ENCODE data around the gene ZNF521.

Gene ZNF521

DNA sequence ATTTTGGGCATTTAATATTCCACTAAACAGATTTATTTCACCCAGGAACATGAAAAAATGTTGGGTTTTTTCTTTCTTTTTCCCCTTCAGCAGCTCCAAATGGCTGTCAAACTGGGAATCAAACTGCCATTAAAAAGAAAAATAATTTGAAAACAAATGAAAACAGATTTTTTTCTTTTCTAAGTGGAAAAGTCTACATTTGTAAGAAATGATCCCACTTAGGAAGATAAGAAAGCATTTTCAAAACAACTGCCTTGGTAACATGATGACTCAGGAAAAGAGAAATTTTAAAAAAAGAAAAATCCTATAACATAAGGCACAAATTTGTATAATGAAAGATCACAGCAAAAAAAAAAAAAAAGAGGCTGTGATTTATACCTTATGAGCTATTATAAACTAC, 20.0 kb downstream of the ZNF521 start:
- peaks cover 13% of the 10 kb centered on the region for H3K36me3 Mint-ChIP-seq (ENCODE audit: low read depth)
- H3K9me3 Mint-ChIP-seq, result no peaks in the 10 kb centered on the region
- TF ChIP-seq CTCF (IDR thresholded peaks at IDR 0.05; ENCODE audit: unreplicated experiment in 3 of 3), result no peak
- H3K4me1 Mint-ChIP-seq, result peaks cover 36% of the 10 kb centered on the region
- no peak overlapping the region for H3K27ac Mint-ChIP-seq
- no peaks in the 10 kb centered on the region for H3K27me3 Mint-ChIP-seq (ENCODE audit: low read depth)
- H3K4me3 Mint-ChIP-seq, result no peak overlapping the region

DNA sequence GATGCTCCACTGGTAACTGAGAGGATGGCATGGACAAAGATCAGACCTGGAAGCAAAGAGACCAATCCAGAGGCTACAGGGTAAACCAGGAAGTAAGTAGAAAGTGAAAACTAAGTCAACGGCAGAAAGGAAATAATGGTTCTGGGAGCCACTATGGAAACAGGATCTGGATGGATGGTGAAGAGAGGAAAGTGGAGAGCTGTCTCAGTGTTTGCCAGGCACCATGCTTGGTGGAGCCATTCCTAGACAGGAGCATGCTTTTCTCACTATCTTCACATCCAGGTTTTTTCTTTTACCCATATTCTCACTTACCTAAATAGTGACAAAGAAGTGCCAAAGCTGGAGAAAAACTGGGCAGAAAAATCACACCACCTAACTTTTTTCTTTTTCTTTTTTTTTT, 22.2 kb downstream of the ZNF521 start:
- TF ChIP-seq CTCF (IDR thresholded peaks at IDR 0.05; ENCODE audit: unreplicated experiment in 3 of 3), result no peak
- H3K4me1 Mint-ChIP-seq, result peaks cover 59% of the 10 kb centered on the region
- peak overlapping the region in 2 of 3 experiments; percentile 8 to 14 for H3K27ac Mint-ChIP-seq
- no peaks in the 10 kb centered on the region for H3K27me3 Mint-ChIP-seq (ENCODE audit: low read depth)
- H3K36me3 Mint-ChIP-seq (ENCODE audit: low read depth), result peaks cover 13% of the 10 kb centered on the region
- H3K9me3 Mint-ChIP-seq, result no peaks in the 10 kb centered on the region
- H3K4me3 Mint-ChIP-seq, result no peak overlapping the region

DNA sequence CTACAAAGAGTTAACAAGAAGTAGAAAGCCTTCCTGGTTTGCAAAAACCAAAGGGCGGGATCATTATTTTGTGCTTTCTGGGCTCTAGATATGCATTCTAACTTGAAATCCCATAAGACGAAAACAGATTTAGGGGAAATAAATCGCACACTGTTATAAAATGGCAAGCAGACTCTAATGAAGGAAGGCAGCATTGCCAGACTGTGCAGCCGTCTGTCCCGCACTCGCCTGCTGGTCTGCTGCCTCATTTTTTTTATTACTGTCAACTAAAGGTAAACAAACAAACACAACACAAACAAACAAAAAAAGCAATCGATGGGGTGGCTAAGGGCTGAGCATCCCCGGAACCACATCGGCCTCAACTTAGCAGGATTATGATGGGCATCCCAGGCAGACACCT, 24.4 kb downstream of the ZNF521 start:
- peak overlapping the region in 2 of 3 experiments; percentile 8 to 40 for H3K4me3 Mint-ChIP-seq
- peaks cover 10% of the 10 kb centered on the region for H3K36me3 Mint-ChIP-seq (ENCODE audit: low read depth)
- H3K4me1 Mint-ChIP-seq, result peaks cover 73% of the 10 kb centered on the region
- H3K27ac Mint-ChIP-seq, result peak overlapping the region; percentile 72 to 78 (median 77)
- TF ChIP-seq CTCF (IDR thresholded peaks at IDR 0.05; ENCODE audit: unreplicated experiment in 3 of 3), result no peak
- no peaks in the 10 kb centered on the region for H3K9me3 Mint-ChIP-seq
- no peaks in the 10 kb centered on the region for H3K27me3 Mint-ChIP-seq (ENCODE audit: low read depth)

DNA sequence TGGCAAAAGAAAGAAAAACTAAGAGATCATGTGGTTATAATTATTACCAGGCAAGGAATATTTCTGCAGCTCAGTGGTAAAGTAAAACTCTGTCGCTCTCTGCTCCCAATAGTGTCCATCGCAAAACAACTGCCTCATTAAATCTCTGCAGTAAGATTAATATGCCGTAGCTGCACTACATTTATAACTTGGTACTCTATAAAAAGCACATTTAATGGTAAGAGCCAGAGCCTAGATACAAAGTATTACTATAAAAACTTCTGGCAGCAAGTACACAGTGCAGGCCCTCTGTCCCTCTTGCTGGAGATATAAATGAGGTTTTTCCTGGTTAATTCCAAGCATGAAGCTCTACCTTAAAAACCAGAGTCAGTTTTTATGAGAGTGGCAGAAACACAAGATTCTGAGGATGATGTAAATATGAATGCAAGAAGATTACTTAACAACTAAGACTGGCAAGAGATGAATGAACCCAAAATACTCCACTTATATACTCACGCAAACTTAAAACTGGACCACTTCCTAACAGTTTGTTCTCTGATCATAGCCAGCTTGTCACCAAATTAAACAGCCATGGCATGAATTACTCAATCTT, 25.5 kb downstream of the ZNF521 start:
- Mint-ChIP-seq H3K9me3 (no peaks in the 10 kb centered on the region), H3K27me3 (ENCODE audit: low read depth) (no peaks in the 10 kb centered on the region), H3K36me3 (ENCODE audit: low read depth) (peaks cover 21% of the 10 kb centered on the region), H3K4me3 (peak overlapping the region in 2 of 3 experiments; percentile 19 to 27), H3K4me1 (peaks cover 77% of the 10 kb centered on the region), H3K27ac (peak overlapping the region; percentile 64 to 78 (median 77))
- TF ChIP-seq CTCF (IDR thresholded peaks at IDR 0.05; ENCODE audit: unreplicated experiment in 3 of 3), result no peak

- Mint-ChIP-seq H3K4me1 (peaks cover 60% of the 10 kb centered on the region), H3K9me3 (no peaks in the 10 kb centered on the region), H3K36me3 (ENCODE audit: low read depth) (peaks cover 51% of the 10 kb centered on the region), H3K27me3 (ENCODE audit: low read depth) (no peaks in the 10 kb centered on the region), H3K4me3 (no peak overlapping the region), H3K27ac (no peak overlapping the region)
- TF ChIP-seq CTCF (IDR thresholded peaks at IDR 0.05; ENCODE audit: unreplicated experiment in 3 of 3), result no peak
Observed at GRCh38 chr18:25322806-25323205, 29.2 kb downstream of the ZNF521 start.

- Mint-ChIP-seq H3K27me3 (ENCODE audit: low read depth) (no peaks in the 10 kb centered on the region), H3K36me3 (ENCODE audit: low read depth) (peaks cover 80% of the 10 kb centered on the region), H3K9me3 (no peaks in the 10 kb centered on the region), H3K4me1 (peaks cover 46% of the 10 kb centered on the region), H3K27ac (peak overlapping the region in 1 of 3 experiments; percentile 46), H3K4me3 (peak overlapping the region in 1 of 3 experiments; percentile 24)
- no peak for TF ChIP-seq CTCF (IDR thresholded peaks at IDR 0.05; ENCODE audit: unreplicated experiment in 3 of 3)
Observed at GRCh38 chr18:25316381-25317018, 35.5 kb downstream of the ZNF521 start.

All from nephron (organoid).